NB4 (cell line): ENCODE data around the gene SRGAP2.
A peak's percentile ranks its signal among the peaks of the same experiment; 100 is the strongest.
"Not testable (repeated sequence)": the region's sequence is repeated elsewhere in the genome, so short reads cannot be mapped to it uniquely, and the experiment has no call there.

Experiments
- DNase-seq: peaks from one replicate; pipeline ENCODE4 v3.0.0; 2010; ENCODE audit warnings: low read depth
- H3K4me3 ChIP-seq: one replicate; pipeline ENCODE4 v1.5.1; 2011; ENCODE audit warnings: mild to moderate bottlenecking, low read depth, low read length, moderate library complexity
- CTCF ChIP-seq: IDR thresholded peaks from one replicate; pipeline ENCODE4 v1.5.1; 2012; ENCODE audit warnings: low read depth, low read length

The SRGAP2 gene

GRCh38 chr1:206203364-206204158 lies at the start of gene SRGAP2:
Gene SRGAP2, plus strand, starts transcription at chr1:206203541. Its CDS starts 2,430 bp downstream, at chr1:206205971.
- H3K4me3 ChIP-seq = peak within 1 kb of the TSS; percentile 49
- peak; percentile 70 for DNase-seq

GRCh38 chr1:206167350-206168029 lies 35.9 kb upstream of the SRGAP2 start:
- DNase-seq, H3K4me3 ChIP-seq: not testable (repeated sequence)

GRCh38 chr1:206169794-206170193 lies 33.5 kb upstream of the SRGAP2 start:
- not testable (repeated sequence) for H3K4me3 ChIP-seq
- DNase-seq = peak; percentile 33

- H3K4me3 ChIP-seq, DNase-seq: not testable (repeated sequence)
Observed at GRCh38 chr1:206173110-206173719, 30.1 kb upstream of the SRGAP2 start.

- peak; percentile 5 for DNase-seq
- not testable (repeated sequence) for H3K4me3 ChIP-seq
Observed at GRCh38 chr1:206174182-206174868, 29.0 kb upstream of the SRGAP2 start.

- peak; percentile 73 for DNase-seq
Observed at GRCh38 chr1:206175459-206176113, 27.8 kb upstream of the SRGAP2 start.

GRCh38 chr1:206176114-206176502 lies 27.2 kb upstream of the SRGAP2 start:
- H3K4me3 ChIP-seq, DNase-seq: not testable (repeated sequence)

More at GRCh38 chr1:206175459-206176113, 27.8 kb upstream of the SRGAP2 start:
- H3K4me3 ChIP-seq = peak overlapping the region; percentile 28
- TF ChIP-seq CTCF = peak; percentile 53

GRCh38 chr1:206178061-206178989 lies 25.0 kb upstream of the SRGAP2 start:
- DNase-seq = peak; percentile 92
- peak overlapping the region; percentile 28 for H3K4me3 ChIP-seq

GRCh38 chr1:206179666-206180065 lies 23.7 kb upstream of the SRGAP2 start:
- not testable (repeated sequence) for H3K4me3 ChIP-seq, DNase-seq

- not testable (repeated sequence) for H3K4me3 ChIP-seq
- DNase-seq = peak; percentile 4
Observed at GRCh38 chr1:206182368-206183317, 20.7 kb upstream of the SRGAP2 start.

- not testable (repeated sequence) for H3K4me3 ChIP-seq
- DNase-seq = peak; percentile 16
Observed at GRCh38 chr1:206183788-206184187, 19.6 kb upstream of the SRGAP2 start.

- not testable (repeated sequence) for H3K4me3 ChIP-seq, DNase-seq
Observed at GRCh38 chr1:206185778-206186177, 17.6 kb upstream of the SRGAP2 start.

- not testable (repeated sequence) for H3K4me3 ChIP-seq, DNase-seq
Observed at GRCh38 chr1:206186826-206187225, 16.5 kb upstream of the SRGAP2 start.

GRCh38 chr1:206195182-206195581 lies 8.2 kb upstream of the SRGAP2 start:
- not testable (repeated sequence) for DNase-seq, H3K4me3 ChIP-seq

GRCh38 chr1:206196748-206197424 lies 6.5 kb upstream of the SRGAP2 start:
- DNase-seq, H3K4me3 ChIP-seq: not testable (repeated sequence)
